ENCODE results near the gene PCF11. TPM values are rescaled to one million over a fixed set of nuclear protein-coding genes. Genes with fewer than 3 reads are reported as not detected.

Gene PCF11
- total RNA-seq, 2 donors from 2014 or later, result 73.4 to 114 TPM

DNA sequence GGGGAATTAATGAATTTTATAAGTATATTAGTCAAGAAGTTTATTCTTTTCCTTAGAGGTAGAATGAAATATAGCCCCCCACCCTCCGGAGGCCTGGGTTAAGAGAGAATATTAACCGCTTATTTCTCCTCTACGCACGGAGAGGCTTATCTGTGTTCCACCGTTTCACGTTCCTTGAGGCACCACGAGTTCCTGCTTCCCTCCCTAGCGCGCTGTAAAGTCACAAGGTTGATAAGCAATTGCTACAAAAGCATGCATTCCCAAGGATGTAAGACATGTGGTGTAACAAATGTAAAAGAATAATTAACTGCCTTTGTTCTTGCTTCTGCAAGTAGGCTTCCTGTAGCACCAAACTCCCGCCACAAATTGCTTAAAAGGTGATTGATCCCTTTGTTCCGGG, 35.1 kb downstream of the PCF11 start:
- TF ChIP-seq, protein P1, sequence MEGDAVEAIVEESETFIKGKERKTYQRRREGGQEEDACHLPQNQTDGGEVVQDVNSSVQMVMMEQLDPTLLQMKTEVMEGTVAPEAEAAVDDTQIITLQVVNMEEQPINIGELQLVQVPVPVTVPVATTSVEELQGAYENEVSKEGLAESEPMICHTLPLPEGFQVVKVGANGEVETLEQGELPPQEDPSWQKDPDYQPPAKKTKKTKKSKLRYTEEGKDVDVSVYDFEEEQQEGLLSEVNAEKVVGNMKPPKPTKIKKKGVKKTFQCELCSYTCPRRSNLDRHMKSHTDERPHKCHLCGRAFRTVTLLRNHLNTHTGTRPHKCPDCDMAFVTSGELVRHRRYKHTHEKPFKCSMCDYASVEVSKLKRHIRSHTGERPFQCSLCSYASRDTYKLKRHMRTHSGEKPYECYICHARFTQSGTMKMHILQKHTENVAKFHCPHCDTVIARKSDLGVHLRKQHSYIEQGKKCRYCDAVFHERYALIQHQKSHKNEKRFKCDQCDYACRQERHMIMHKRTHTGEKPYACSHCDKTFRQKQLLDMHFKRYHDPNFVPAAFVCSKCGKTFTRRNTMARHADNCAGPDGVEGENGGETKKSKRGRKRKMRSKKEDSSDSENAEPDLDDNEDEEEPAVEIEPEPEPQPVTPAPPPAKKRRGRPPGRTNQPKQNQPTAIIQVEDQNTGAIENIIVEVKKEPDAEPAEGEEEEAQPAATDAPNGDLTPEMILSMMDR (IDR thresholded peaks at IDR 0.05), result no peak
- no peak for ATAC-seq (ENCODE audit: insufficient number of reproducible peaks, low FRiP score, low read depth)
- no peaks in the 10 kb centered on the region for H3K9me3 ChIP-seq
- peaks cover 12 to 34% of the 10 kb centered on the region in 2 donors for H3K4me1 ChIP-seq (ENCODE audit: control insufficient read depth in 1 of 2, low read depth in 2 of 2)
- peak overlapping the region; percentile 92 for H3K4me3 ChIP-seq
- DNase-seq (ENCODE audit: low spot score), result no peak
- peaks cover 29% of the 10 kb centered on the region for H3K36me3 ChIP-seq
- H3K27me3 ChIP-seq (replicated peaks; ENCODE audit: insufficient read depth), result no peaks in the 10 kb centered on the region
- peak overlapping the region in 1 of 2 donors; percentile 96 for H3K27ac ChIP-seq

DNA sequence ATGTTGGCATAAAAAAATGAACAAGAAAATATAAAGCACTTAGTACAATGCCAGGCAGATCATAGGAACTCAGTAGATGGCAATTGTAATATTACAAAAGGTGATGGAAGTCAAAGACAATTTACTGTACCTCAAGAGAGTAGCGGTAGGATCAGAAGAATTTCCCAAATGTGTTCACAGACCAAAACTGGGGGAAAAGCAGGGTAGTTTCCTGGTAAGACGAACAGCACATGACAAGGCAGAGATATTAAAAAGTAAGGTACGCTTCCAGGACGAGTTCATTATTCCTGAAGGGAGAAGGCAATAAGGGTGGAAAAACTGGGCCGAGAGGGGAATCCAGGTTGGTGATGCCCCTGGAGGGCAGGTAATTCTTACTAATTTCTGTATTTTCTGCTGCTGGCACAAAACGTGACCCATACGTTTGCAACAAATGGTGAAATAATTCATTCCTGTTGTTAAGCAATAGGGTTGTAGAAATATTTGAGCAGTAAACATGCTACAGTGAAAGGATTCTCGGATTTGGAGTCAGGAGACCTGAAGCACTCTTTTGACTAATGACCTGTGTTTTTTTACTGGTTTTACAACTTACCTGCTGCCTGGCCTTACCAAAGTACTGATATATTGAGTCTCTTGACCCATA, 35.8 kb downstream of the PCF11 start:
- TF ChIP-seq, protein P1 (IDR thresholded peaks at IDR 0.05), result no peak
- DNase-seq (ENCODE audit: low spot score) (no peak), ATAC-seq (ENCODE audit: insufficient number of reproducible peaks, low FRiP score, low read depth) (no peak)
- Histone ChIP-seq H3K36me3 (peaks cover 26% of the 10 kb centered on the region), H3K4me1 (ENCODE audit: control insufficient read depth in 1 of 2, low read depth in 2 of 2) (peaks cover 12 to 35% of the 10 kb centered on the region in 2 donors), H3K27me3 (replicated peaks; ENCODE audit: insufficient read depth) (no peaks in the 10 kb centered on the region), H3K9me3 (no peaks in the 10 kb centered on the region), H3K27ac (peak overlapping the region; percentile 94 to 96), H3K4me3 (peak overlapping the region; percentile 92)

DNA sequence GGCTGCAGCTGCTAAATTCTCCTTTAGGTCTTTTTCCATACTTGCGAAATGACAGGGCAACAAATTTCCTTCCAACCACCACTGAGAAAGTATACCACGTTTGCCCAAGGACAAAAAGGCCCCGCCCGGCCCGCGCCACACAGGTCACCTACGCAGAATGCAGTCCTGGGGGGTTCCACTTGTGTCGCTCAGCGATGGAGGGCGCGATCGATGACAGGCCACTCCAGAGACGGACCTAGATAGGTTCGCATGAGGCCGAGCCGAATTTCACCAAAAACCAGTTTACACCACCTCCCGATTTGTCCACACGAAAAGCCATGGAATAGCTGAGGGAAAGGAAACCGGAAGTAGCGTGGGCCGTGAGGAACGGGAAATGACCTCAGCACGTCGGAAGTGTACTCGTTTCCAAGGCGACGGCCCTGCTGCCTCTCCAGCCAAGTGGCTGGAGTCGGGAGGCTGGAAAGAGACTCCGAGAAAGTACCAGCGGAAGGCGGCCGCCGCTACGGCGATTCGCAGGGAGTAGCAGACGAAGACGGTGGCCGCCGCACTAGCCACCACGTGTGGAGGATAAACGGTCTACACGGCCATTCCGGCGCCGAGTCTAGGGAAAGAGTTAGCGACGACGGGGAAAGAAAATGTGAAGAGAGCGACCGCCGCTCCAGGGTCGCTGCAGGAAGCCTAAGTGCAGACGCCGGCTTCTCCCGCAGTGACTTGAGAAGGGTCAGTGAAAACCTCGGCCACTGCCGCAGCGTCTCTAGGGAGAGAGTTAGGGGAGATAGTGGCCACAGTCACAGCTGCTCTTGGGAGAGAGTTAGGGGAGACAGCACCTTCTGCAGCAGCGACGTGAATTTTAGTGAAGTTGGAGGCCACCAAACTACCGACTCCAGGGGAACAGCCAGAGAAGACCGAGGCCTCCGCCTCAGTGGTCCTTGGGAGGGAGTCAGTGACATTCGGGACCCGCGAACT, 36.7 kb downstream of the PCF11 start, which contains the start of gene ANKRD42:
TSS of gene ANKRD42 (plus strand) at position 398 of the 966 bp plus-strand sequence. CDS start 959 bp downstream, outside the sequence.
- peaks cover 26% of the 10 kb centered on the region for H3K36me3 ChIP-seq
- no peaks in the 10 kb centered on the region for H3K27me3 ChIP-seq (replicated peaks; ENCODE audit: insufficient read depth)
- peak; percentile 86 for DNase-seq (ENCODE audit: low spot score)
- peaks cover 12 to 35% of the 10 kb centered on the region in 2 donors for H3K4me1 ChIP-seq (ENCODE audit: control insufficient read depth in 1 of 2, low read depth in 2 of 2)
- TF ChIP-seq, protein P1 (IDR thresholded peaks at IDR 0.05), result no peak
- peak; percentile 96 for ATAC-seq (ENCODE audit: insufficient number of reproducible peaks, low FRiP score, low read depth)
- peak within 1 kb of the TSS; percentile 92 for H3K4me3 ChIP-seq
- no peaks in the 10 kb centered on the region for H3K9me3 ChIP-seq
- H3K27ac ChIP-seq, result peak within 1 kb of the TSS; percentile 94 to 96

DNA sequence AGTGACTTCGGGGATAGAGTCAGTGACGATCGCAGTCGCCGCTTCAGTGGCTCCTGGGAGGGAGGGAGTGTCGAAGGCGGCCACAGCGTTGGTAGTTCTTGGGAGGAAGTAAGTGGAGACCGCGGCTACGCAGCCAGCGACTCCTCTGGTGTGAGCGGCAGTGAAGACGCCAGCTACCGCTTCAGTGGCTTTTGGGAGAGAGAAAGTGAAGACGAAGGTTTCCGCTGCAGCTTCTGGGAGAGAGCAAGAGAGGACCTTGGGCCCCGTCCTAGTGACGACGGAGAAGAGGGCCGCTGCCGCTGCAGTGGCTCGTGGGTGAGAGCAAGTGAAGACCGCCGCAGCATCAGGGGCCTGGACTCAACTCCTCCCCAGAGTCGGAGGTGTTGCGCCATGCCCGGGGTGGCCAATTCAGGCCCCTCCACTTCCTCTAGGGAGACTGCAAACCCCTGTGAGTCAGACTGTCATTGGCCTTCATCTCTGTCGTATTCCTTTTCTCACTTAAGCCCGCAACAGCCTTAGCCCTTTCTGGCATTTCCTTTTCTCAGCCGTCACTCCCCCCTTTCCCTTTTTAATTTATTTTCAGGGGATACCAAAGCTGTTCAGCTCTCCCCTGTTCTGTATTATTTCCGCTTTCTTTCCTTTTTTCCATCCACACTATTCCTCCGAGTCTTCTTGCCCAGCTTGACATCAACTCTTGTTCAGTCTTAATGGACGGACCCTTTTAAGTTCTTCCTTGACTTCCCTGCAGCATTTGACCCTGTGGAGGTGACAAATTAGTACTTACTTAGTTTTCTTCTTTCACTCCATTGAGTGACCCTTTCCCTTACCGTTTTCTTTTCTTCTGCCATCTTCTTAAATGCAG, 37.6 kb downstream of the PCF11 start:
- peak; percentile 62 for ATAC-seq (ENCODE audit: insufficient number of reproducible peaks, low FRiP score, low read depth)
- peaks cover 22% of the 10 kb centered on the region for H3K36me3 ChIP-seq
- H3K4me3 ChIP-seq, result peak overlapping the region; percentile 92
- no peaks in the 10 kb centered on the region for H3K9me3 ChIP-seq
- TF ChIP-seq, protein P1 (IDR thresholded peaks at IDR 0.05), result no peak
- H3K27me3 ChIP-seq (replicated peaks; ENCODE audit: insufficient read depth), result no peaks in the 10 kb centered on the region
- peak; percentile 37 for DNase-seq (ENCODE audit: low spot score)
- H3K4me1 ChIP-seq (ENCODE audit: control insufficient read depth in 1 of 2, low read depth in 2 of 2), result peaks cover 12 to 35% of the 10 kb centered on the region in 2 donors
- H3K27ac ChIP-seq, result peak overlapping the region; percentile 94 to 96
